GM18526 (cell line): ENCODE measurements around the gene CCDC120.

Experiments used
- POLR2A ChIP-seq: IDR thresholded peaks from 3 replicates; pipeline ENCODE4 v1.6.1; 2011; ENCODE audit not compliant: insufficient read length; ENCODE audit errors: extremely low read depth

The CCDC120 gene

DNA sequence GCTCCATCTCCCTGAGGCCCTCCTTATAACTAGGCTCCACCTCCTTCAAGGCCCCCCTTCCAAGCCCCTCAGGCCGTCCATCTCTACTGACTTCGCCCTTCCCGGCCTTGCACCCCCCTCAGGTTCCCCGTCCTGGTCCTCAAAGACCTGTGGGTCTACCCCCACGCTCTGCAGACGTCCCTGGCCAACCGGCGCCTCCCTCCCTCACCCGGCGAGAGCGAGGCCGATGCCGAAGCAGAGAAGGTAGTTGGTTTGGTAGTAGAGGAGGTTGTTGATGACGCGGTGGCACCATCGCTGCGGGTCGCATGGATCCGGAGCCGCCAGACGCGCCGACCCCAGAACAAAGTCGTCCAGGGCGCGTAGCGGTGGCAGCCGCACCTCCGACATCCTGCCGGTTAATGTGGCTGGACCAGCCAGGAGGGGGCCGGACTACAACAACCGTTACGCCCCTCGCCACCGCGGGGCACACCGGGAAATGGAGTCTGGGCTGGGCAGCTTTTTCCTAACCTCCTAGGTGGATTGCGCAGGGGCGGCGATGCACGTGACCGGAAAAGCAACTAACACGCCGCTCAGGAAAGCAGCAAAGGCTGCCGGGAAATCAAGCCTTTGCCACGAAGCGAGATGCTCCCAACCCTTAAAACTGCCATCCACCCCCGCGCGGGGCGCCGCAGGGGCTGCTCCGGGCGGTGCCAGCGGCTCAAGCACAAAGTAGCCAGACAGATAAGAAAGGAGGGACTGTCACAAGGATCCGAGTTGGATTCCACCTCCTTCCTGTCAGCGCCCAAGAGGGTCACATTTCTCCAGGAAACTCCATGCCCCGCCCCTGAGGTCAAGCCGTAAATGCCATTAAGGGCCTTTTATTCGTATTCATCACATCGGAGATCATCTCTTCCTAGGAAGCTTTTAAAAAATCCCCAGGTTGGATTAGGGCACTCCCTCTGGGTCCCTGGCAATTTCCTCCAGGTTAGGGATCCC lies 15.1 kb downstream of the CCDC120 start, which contains the start of gene PRAF2:
TSS of gene PRAF2 (minus strand) at position 402 of the 975 bp plus-strand sequence. CDS start at position 387, 15 bp downstream.
- no peak for TF ChIP-seq POLR2A

DNA sequence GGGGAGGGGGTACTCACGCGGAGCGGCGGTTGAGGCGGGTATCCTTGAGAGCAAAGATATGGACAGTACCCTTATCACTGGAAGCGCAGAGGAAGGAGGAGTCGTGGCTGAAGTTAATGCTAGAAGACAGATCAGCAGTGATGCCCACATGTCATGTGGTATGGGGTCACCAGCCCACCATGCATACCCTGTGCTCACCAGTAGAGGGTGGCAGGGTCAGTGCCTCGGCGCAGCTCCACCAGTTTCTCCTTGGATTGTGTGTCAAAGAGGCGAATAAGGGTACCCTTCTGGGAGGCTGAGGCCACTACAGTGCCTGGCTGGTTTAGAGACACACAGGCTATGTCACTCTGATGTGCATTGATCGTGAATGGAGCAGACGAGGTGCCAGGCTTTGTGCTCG lies 16.5 kb downstream of the CCDC120 start:
- no peak for TF ChIP-seq POLR2A

DNA sequence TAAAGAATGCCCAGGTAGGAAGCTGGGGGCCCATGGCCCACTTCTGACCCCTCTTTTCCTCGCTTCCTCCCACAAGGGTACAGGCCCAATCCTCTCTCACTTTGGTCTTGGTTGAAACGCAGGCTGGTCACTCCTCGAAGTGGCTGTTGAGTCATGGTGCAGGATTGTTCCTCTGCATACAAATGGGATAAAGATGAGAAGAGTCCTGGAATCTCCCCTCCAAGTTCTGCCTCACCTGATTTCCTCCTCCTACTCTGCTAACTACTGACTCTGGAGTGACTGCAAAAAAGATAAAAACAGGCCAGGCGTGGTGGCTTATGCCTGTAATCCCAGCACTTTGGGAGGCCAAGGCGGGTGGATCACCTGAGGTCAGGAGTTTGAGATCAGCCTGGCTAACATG lies 19.1 kb downstream of the CCDC120 start:
- TF ChIP-seq POLR2A: no peak

DNA sequence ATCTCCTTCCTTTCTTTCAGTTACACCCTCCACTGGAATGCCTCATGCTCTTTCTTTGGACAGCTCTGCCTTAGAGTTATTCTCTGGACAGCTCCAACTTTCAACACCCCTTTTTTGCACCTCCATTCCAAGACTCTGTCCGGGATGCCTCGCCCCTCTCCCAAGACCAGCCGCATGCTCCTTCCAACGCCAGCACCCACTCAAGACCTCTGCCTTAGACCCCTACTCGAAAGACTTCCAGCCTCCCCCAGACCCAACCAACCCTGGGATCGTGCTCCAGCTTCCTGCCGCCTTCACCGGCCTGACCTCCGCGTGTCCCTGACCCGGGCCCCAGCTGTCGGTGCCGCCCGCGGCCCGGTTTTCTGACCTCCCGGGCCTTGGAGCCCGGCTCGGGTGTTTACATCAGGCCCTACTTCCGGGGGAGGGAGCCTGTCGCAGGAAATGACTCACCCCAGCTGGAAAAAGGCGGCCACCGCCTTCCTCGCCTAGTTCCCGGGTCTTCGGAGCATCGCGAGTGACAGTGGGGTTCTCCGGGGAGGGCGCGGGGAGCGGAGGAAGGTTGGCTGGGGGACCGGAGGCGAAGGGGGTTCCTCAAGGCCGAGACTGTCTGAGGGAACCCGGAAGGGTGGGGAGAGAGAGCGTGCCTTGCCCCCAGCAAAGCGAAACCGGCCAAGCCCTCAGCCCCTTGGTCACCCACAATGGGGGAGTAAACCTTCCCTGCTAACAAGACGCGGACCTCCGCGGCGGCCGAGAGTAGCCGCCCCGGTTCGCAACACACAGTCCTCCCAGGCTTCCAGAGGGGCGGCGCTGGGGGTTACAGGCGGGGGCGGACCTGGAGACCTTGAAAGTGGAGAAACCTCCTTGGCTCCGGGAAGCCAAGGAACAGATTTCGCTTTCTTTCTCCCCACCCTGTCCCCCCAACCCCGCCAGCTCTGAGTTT lies 21.0 kb downstream of the CCDC120 start, which contains the start of gene WDR45:
TSS of gene WDR45 (minus strand) at position 399 of the 940 bp plus-strand sequence. CDS start 1,792 bp downstream, outside the sequence.
- TF ChIP-seq POLR2A: peak; percentile 38

DNA sequence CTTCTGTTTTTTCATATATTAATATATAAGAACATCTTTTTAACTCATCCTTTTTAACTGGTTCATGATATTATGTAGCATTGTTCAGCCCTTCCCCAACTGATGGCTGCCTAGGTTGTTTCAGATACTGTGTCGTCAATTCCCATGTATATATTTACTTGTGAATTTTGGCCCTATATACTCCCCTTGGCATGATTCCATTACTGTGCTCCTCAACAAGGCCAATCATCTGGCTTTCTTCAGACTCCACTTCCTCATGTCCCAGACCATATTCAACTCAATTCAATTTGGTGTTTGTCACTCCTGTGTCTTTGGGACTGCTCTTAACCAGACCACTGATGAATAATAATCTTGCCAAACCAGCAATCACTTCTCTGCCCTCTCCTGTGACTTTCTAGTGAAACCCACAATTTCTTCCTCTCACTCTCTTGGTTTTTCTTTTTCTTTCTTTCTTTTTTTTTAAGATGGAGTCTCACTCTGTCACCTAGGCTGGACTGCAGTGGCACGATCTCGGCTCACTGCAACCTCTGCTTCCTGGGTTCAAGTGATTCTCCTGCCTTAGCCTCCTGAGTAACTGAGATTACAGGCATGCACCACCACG lies 23.6 kb downstream of the CCDC120 start:
- TF ChIP-seq POLR2A: no peak

DNA sequence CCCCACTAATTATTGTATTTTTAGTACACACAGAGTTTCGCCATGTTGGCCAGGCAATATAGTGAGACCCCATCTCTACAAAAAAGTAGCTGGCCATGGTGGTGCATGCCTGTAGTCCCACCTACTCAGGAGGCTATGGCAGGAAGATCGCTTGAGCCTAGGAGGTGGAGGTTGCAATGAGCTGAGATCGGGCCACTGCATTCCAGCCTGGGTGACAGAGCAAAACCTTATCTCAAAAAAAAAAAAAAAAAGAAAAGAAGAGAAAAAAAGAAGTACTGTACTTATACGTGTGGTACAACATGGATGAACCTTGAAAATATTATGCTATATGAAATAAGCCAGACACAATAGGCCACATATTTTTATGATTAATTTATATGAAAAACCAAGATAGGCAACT lies 30.8 kb downstream of the CCDC120 start:
- no peak for TF ChIP-seq POLR2A

DNA sequence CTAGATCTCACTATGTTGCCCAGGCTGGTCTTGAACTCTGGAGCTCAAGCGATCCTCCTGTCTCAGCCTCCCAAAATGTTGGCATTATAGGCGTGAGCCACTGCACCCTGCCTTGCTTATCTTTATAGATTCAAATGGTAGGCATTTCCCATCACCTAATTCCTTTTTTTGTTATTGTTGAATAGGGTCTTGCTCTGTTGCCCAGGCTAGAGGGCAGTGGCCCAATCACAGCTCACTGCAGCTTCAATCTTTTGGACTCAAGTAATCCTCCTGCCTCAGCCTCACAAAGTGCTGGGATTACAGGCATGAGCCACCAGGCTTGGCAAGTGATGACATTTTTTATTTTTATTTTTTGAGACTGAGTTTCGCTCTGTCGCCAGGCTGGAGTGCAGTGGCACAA lies 37.6 kb downstream of the CCDC120 start:
- no peak for TF ChIP-seq POLR2A

DNA sequence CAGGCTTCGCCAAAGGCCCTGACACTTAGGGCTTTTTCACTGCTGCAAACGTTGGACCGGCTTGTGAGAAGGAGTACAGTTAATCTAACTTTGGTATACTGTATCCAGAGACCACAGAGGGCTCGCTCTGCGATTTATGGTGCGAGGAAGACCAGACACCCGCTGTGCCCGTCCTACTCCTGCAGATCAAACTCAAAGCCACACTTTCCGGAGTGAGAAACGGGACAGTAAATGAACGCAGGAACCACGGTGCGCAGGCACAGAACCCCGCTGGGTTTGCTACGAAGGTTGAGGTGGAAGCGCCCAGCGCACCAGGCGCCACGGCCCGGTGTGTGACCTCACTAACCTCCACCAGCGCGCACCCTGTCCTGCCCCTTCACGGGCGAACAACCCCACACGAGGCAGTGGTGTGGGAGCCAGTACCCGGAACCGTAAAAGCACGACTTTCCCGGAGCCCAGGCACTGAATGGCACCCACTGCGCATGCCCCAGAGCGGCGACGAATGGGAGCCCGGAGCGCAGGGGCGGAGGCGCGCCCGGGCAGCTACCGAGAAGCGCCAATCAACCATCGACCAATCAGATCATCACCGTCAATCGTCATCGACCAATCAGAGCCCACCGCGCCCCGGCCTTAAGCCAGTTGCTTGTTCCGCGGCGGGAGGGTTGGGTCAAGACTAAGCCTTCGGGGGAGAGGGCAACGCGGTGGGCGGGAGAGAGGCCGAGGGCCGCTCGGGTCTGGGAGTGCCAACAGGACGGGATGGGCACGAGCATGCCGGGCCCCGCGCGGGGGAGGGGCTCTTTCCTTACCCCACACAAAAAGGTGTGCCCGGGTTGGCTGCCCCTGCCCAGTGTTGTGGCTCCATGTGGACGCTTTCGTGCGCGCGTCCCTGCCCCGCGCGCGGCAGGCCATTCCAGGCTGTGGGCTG lies 42.2 kb downstream of the CCDC120 start:
- peak; percentile 73 for TF ChIP-seq POLR2A

DNA sequence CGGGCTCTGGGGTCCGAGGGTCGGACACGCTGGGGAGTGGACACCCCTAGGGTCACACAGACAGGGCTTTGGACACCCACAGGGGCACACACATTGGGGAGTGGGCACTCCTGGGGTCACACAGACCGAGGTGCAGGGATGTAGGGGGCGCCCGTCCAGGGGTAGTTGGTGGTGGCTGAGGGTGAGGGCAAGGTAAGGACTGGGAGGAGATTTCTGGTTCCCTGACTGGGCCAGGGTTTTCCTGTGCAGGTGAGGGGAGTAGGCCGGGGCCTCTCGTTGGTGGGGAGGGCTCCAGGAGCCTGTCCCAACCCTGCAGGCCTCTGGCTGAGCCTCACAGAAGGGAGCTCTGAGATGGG lies 42.8 kb downstream of the CCDC120 start:
- TF ChIP-seq POLR2A: no peak

DNA sequence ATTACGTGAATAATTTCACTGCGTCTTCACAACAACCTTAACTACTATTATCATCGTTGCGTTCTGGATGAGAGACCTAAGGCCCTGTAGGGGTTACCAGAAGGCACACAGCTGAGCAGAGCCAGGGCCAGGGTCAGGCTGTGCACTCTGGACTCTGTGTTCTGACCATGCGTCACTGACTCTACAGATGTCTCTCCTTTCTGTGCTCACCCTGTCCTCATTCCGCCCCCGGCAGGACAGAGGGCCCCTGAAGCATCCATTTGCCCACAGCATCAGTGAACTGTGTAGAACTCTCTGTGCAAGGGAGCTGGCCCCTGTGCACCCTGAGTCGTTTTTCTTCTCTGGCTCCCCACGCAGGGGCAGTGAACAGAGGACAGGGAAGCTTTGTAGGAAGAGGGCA lies 43.4 kb downstream of the CCDC120 start:
- no peak for TF ChIP-seq POLR2A

DNA sequence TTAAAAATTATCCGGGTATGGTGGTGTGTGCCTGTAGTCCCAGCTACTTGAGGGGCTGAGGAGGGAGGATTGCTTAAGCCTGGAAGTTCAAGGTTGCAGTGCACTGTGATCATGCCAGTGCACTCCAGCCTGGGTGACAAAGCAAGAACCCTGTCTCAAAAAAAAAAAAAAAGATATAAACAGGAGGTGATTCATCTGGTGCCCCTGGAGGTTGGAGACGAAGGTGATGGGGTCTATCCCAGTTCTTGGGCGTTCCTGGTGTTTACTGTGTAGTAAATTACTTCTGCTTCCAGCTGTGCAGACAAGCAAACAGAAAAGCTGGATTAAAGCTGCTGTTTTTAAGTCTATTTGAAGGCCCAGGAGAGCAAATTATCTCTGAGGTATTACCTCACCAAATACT lies 44.8 kb downstream of the CCDC120 start:
- no peak for TF ChIP-seq POLR2A

DNA sequence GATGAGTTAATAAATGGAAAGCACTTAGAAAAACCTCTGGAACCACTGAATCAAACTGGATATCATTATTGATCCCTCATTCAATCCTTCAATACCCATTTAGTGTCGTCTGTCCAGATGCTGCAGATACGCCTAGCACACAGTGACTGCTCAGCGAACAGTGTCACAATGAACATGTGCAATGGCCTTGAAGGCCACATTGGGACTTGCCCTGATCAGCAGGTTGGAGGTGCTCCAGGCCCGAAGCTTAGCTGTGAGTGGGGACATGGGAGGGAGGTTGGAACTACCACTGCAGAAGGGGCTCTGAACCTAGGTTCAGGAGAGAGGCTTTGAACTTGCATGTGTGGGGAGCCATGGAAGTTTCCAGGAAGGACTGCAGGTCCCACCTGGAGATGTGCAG lies 47.5 kb downstream of the CCDC120 start:
- no peak for TF ChIP-seq POLR2A

DNA sequence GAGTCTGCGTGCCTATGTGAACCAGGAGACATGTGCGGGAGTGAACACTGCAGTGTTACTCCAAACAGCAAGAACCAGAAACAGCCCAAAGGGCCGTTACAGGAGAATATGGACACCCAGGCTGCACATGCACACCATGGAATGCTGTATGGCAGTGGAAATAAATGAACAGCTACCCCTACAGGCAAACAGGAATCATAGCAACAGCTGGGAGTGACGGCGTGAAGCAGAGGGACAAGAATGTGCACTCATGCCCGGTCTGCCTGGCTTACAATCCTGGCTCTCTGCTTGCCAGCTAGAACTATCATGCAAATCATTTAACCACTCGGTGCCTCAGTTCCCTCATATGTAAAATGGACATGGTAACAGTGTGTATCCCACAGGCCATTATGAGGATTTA lies 48.1 kb downstream of the CCDC120 start:
- TF ChIP-seq POLR2A: no peak

DNA sequence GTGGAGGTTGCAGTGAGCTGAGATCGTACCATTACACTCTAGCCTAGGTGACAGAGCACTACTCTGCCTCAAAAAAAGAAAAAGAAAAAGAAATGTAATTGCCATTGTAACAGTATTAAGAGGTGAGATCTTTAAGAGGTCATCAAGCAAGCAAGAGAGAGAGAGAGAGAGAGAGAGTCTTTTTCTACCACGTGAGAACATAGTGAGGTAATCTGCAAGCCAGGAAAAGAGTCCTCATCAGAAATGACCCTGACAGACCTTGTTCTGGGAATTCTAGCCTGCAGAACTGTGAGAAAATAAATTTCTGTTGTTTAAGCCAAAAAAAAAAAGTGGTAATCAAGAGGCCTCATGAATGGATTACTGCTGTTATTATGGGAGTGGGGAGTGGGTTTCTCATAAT lies 49.8 kb downstream of the CCDC120 start:
- TF ChIP-seq POLR2A: no peak
